MM.1S (cell line): ENCODE data around the gene ZNF516.

Experiments used
- CTCF ChIP-seq: fragments of 300-600 bp; sonication (generic); IDR thresholded peaks from 2 replicates; pipeline ENCODE4 v1.5.1; 2016; ENCODE audit warnings: antibody characterized with exemption, low read length, mixed read lengths
- EZH2 ChIP-seq: fragments of 300-600 bp; sonication (generic); optimal IDR thresholded peaks from 2 replicates; pipeline ENCODE3; 2017; ENCODE audit warnings: low read depth, mild to moderate bottlenecking, antibody characterized with exemption, low read length, mixed read lengths
- EZH2phosphoT487 ChIP-seq: fragments of 300-600 bp; sonication (generic); IDR thresholded peaks from 2 replicates; pipeline ENCODE4 v1.6.1; 2018; ENCODE audit warnings: antibody characterized with exemption, low read length

- no peak for TF ChIP-seq EZH2phosphoT487
- no peak for TF ChIP-seq CTCF
- no peak for TF ChIP-seq EZH2
These were observed 22.2 kb downstream of the ZNF516 start for GRCh38 chr18:76472829-76473228.
